Urothelium cell line (cell line): ENCODE data around the gene RABGAP1.

ENCODE experiments used
- DNase-seq: peaks from one replicate; pipeline ENCODE4 v3.0.0; 2011; ENCODE audit warnings: low spot score, mixed read lengths
- FAIRE-seq: peaks from 2 replicates; lab custom pipeline; 2011; peaks lifted over from hg19 to GRCh38; lab: Jason Lieb, UNC

Gene RABGAP1

GRCh38 chr9:123007269-123007668 is 66.4 kb downstream of the RABGAP1 start:
- FAIRE-seq: no peak

GRCh38 chr9:123008909-123009308 is 68.1 kb downstream of the RABGAP1 start:
- no peak for DNase-seq
- no peak for FAIRE-seq

More at GRCh38 chr9:123007269-123007668, 66.4 kb downstream of the RABGAP1 start:
- no peak for DNase-seq

- DNase-seq (no peak), FAIRE-seq (no peak)
These were observed 70.6 kb downstream of the RABGAP1 start for GRCh38 chr9:123011380-123011779.

- FAIRE-seq (no peak), DNase-seq (no peak)
These were observed 71.2 kb downstream of the RABGAP1 start for GRCh38 chr9:123011878-123012528.

GRCh38 chr9:123016631-123017030 is 75.8 kb downstream of the RABGAP1 start:
- DNase-seq (no peak), FAIRE-seq (no peak)

GRCh38 chr9:123020796-123021195 is 80.0 kb downstream of the RABGAP1 start:
- FAIRE-seq: no peak
- DNase-seq: no peak

- DNase-seq (no peak), FAIRE-seq (no peak)
These were observed 85.6 kb downstream of the RABGAP1 start for GRCh38 chr9:123026425-123026824.

- no peak for FAIRE-seq
- no peak for DNase-seq
These were observed 86.7 kb downstream of the RABGAP1 start for GRCh38 chr9:123027517-123027916.

GRCh38 chr9:123028136-123028535 is 87.3 kb downstream of the RABGAP1 start:
- DNase-seq: no peak
- FAIRE-seq: no peak

- FAIRE-seq (no peak), DNase-seq (no peak)
These were observed 88.2 kb downstream of the RABGAP1 start for GRCh38 chr9:123028973-123029372.

GRCh38 chr9:123031963-123032362 is 91.1 kb downstream of the RABGAP1 start:
- no peak for DNase-seq
- no peak for FAIRE-seq

GRCh38 chr9:123033352-123033751 is 92.5 kb downstream of the RABGAP1 start, which contains the start of gene GPR21:
Gene GPR21, plus strand, starts transcription at chr9:123033667. Its CDS starts 900 bp downstream, at chr9:123034567.
- no peak for FAIRE-seq

GRCh38 chr9:123033864-123034601 is 93.2 kb downstream of the RABGAP1 start:
- DNase-seq: no peak
- FAIRE-seq: no peak

More at GRCh38 chr9:123033352-123033751, 92.5 kb downstream of the RABGAP1 start, which contains the start of gene GPR21:
- no peak for DNase-seq

- DNase-seq (no peak), FAIRE-seq (no peak)
These were observed 94.2 kb downstream of the RABGAP1 start for GRCh38 chr9:123034881-123035510.

- DNase-seq (no peak), FAIRE-seq (no peak)
These were observed 95.0 kb downstream of the RABGAP1 start for GRCh38 chr9:123035791-123036190.

GRCh38 chr9:123036893-123037545 is 96.2 kb downstream of the RABGAP1 start:
- DNase-seq (no peak), FAIRE-seq (no peak)

- FAIRE-seq: no peak
- no peak for DNase-seq
These were observed 98.9 kb downstream of the RABGAP1 start for GRCh38 chr9:123039617-123040219.

- FAIRE-seq: no peak
- DNase-seq: no peak
These were observed 100.0 kb downstream of the RABGAP1 start for GRCh38 chr9:123040801-123041200.

- FAIRE-seq: no peak
- no peak for DNase-seq
These were observed 100.7 kb downstream of the RABGAP1 start for GRCh38 chr9:123041489-123041888.

GRCh38 chr9:123043081-123043939 is 102.5 kb downstream of the RABGAP1 start:
- FAIRE-seq: no peak
- DNase-seq: no peak
